Stimulated activated memory B cell treated with anti-CD40 and anti-IgM and Interleukin-4, amounts not matched to agents 10 μg/mL and 1 μg/mL and 100 μg/mL, for 72 hours (primary cell): ENCODE data around the gene TRMT44.
"Not testable (repeated sequence)": the region's sequence is repeated elsewhere in the genome, so short reads cannot be mapped to it uniquely, and the experiment has no call there.

Experiments used
- ATAC-seq: fragments of 150-1000 bp; cut with Tn5 transposase; 2 replicates; pipeline ENCODE4 v1.10.0; 2021
- H3K27ac Mint-ChIP-seq: one replicate; pipeline ENCODE4 v1.8.0; 2022; ENCODE audit warnings: mild to moderate bottlenecking, mixed read lengths
- H3K27me3 Mint-ChIP-seq: one replicate; pipeline ENCODE4 v1.8.0; 2022; ENCODE audit warnings: mixed read lengths
- H3K36me3 Mint-ChIP-seq: one replicate; pipeline ENCODE4 v1.8.0; 2022; ENCODE audit warnings: mixed read lengths
- H3K4me1 Mint-ChIP-seq: one replicate; pipeline ENCODE4 v1.8.0; 2022; ENCODE audit warnings: mixed read lengths
- H3K4me3 Mint-ChIP-seq: one replicate; pipeline ENCODE4 v1.8.0; 2022; ENCODE audit warnings: mild to moderate bottlenecking, moderate library complexity, mixed read lengths
- H3K9me3 Mint-ChIP-seq: one replicate; pipeline ENCODE4 v1.8.0; 2022; ENCODE audit warnings: mixed read lengths

The TRMT44 gene

DNA sequence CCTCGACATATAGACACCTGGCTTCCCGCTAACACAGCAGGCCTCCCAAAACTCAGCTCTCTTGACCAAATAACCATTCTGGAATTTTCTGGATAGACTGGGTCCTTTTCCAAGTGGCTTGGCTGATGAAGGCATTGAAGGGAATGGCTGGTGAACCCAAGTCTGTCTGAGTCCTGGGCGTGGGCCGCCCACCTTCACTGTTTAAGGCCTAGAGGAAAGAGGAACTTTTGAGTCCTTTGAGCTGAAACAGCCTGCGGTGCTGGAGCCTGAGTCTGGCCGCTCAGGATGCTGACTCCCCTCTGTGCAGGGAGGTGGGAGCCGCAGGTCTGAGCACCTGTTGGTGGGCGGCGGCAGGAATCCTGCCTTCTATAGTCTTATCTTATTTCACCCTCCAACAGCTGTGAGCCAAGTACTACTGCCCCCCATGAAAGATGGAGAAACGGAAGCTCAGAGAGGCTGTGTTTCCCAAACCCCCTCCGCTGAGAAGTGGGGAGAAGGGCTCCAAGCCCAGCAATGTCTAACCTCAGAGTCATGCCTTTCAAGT lies 23.4 kb upstream of the TRMT44 start:
- no peak for ATAC-seq
- H3K27me3 Mint-ChIP-seq = no peaks in the 10 kb centered on the region
- H3K27ac Mint-ChIP-seq = peak overlapping the region; percentile 10
- peaks cover 26% of the 10 kb centered on the region for H3K4me1 Mint-ChIP-seq
- H3K36me3 Mint-ChIP-seq = peaks cover 51% of the 10 kb centered on the region
- H3K4me3 Mint-ChIP-seq = no peak overlapping the region
- H3K9me3 Mint-ChIP-seq = no peaks in the 10 kb centered on the region

DNA sequence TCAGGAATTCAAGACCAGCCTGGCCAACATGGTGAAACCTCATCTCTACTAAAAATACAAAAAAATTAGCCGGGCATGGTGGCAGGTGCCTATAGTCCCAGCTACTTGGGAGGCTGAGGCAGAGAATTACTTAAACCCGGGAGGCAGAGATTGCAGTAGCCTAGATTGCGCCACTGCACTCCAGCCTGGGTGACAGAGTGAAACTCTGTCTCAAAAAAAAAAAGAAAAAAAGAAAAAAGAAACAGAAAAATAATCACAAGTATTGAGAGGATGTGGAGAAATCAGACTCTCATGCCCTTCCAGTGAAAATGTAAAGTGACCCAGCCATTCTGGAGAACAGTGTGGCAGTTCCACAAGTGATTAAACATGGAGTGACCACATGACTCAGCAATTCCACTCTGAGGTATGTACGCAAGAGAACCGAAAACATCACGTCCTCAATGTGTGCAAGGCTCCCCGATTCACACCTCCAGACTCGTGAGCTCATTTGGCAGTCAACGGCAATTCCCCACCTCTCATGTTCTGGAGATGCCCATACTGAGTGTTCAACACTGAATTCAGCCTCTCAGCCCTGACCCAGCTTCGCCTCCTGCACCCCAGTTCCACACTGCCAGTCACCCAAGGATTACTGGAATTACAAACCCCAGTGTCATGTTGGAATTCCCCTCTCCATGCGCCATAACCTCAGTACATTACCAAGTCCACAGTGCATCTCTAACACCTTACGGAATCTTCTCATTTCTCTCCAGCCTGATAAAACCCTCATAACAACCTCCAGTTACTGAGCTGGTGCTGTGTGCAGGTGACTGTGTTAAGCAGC lies 21.1 kb upstream of the TRMT44 start:
- peak; percentile 95 for ATAC-seq
- Mint-ChIP-seq H3K4me1 (peaks cover 26% of the 10 kb centered on the region), H3K27me3 (no peaks in the 10 kb centered on the region), H3K9me3 (no peaks in the 10 kb centered on the region), H3K36me3 (peaks cover 39% of the 10 kb centered on the region), H3K27ac (peak overlapping the region; percentile 63), H3K4me3 (no peak overlapping the region)

DNA sequence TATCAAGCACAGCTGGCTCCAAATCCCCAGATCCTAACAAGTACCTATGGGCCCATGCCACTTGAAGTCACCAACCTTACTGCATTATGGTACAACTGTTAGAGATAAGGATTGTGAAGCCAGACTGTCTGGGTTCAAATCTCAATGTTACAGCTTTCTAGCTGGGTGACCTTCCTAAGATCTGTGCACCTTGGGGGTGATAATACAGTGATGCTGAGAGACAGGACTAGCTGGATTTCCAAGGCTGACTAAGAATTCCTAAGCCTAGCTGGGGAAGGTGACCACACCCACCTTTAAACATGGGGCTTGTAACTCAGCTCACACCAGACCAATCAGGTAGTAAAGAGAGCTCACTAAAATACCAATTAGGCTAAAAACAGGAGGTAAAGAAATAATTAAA lies 20.4 kb upstream of the TRMT44 start:
- Mint-ChIP-seq H3K36me3 (peaks cover 33% of the 10 kb centered on the region), H3K27ac (peak overlapping the region; percentile 63), H3K4me1 (peaks cover 26% of the 10 kb centered on the region)
- ATAC-seq, H3K27me3 Mint-ChIP-seq, H3K9me3 Mint-ChIP-seq, H3K4me3 Mint-ChIP-seq: not testable (repeated sequence)

- no peaks in the 10 kb centered on the region for H3K9me3 Mint-ChIP-seq
- H3K36me3 Mint-ChIP-seq = peaks cover 22% of the 10 kb centered on the region
- H3K27me3 Mint-ChIP-seq = no peaks in the 10 kb centered on the region
- no peak overlapping the region for H3K4me3 Mint-ChIP-seq
- no peak overlapping the region for H3K27ac Mint-ChIP-seq
- no peak for ATAC-seq
- peaks cover 40% of the 10 kb centered on the region for H3K4me1 Mint-ChIP-seq
Observed at GRCh38 chr4:8422327-8422726, 18.2 kb upstream of the TRMT44 start.

GRCh38 chr4:8422786-8423185 lies 17.8 kb upstream of the TRMT44 start:
- Mint-ChIP-seq H3K27me3 (no peaks in the 10 kb centered on the region), H3K4me1 (peaks cover 39% of the 10 kb centered on the region), H3K9me3 (no peaks in the 10 kb centered on the region), H3K4me3 (no peak overlapping the region), H3K27ac (no peak overlapping the region), H3K36me3 (peaks cover 22% of the 10 kb centered on the region)
- ATAC-seq = no peak

DNA sequence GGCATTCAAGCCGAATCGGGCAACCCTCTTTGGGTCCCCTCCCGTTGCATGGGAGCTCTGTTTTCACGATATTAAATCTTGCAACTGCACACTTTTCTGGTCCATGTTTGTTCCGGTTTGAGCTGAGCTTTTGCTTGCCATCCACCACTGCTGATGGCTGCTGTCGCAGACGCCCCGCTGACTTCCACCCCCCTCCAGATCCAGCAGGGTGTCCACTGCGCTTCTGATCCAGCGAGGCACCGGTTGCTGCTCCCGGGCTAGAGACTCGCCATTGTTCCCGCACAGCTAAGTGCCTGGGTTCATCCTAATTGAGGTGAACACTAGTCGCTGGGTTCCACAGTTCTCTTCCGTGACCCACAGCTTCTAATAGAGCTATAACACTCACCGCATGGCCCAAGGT lies 13.3 kb upstream of the TRMT44 start:
- Mint-ChIP-seq H3K4me1 (peaks cover 41% of the 10 kb centered on the region), H3K27ac (peak overlapping the region; percentile 92), H3K27me3 (no peaks in the 10 kb centered on the region), H3K4me3 (peak overlapping the region; percentile 95), H3K36me3 (peaks cover 15% of the 10 kb centered on the region), H3K9me3 (no peaks in the 10 kb centered on the region)
- ATAC-seq = no peak

DNA sequence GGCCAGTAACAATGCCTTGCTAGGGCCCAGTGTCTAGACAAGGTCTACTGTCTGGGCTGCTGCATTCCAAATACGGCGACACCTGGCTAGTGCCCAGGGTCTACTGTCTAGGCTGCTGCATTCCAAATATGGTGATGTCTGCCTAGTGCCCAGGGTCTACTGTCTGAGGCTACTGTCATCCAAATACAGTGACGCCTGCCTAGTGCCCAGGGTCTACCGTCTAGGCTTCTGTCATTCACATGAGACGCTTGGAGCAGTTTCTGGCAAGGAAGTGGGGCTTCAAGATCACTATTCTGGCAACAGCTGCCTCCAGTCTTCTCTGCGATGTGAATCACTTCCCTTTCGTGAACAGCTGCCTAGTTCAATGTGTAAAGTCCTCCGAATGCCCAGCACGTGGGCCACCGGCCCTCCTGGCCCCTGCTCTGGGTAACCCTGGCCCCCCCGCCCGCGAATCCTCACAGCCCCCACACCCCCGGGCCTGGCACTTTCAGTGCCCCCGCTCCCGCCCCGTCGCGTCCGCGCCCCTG lies 12.8 kb upstream of the TRMT44 start:
- peaks cover 41% of the 10 kb centered on the region for H3K4me1 Mint-ChIP-seq
- peak; percentile 85 for ATAC-seq

DNA sequence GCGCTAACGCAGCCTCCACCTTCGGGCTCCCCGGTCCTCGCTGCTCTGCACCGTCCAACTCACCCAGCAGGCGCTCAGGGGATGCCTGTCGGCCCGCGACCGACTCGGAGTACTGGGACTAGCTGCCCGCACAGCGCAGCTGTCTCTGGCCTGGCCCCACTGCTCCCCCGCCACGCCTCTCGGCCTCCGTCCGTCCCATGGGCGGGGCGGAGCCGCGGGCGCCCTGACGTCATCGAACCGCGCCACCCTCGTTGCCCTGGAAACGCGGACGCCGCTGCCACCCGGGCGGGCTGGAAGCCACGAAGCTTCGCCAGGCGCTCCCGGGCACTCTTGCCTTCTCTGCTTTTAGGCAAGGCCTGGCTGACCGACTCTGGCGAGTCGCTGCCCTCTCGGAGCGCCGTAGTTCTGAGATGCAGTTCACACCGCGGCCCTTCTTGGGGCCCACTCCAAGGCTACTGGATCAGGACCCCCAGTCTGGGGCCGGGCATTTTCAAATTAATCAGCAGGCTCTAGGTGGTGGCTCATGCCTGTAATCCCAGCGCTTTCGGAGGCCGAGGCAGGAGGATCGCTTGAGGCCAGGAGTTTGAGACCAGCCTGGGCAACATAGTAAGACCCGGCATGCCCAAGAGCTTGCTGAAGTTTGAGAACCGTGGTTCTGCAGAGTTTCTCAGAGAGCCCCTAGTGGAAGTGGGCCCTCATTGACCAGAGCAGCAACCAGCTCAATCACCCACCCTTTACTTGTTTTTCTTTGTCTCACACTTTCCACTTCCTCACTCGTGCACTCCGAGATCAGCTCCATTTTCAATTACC lies 12.1 kb upstream of the TRMT44 start:
- H3K9me3 Mint-ChIP-seq = no peaks in the 10 kb centered on the region
- peaks cover 47% of the 10 kb centered on the region for H3K4me1 Mint-ChIP-seq
- peak overlapping the region; percentile 92 for H3K27ac Mint-ChIP-seq
- H3K36me3 Mint-ChIP-seq = peaks cover 15% of the 10 kb centered on the region
- ATAC-seq = peak; percentile 98
- H3K27me3 Mint-ChIP-seq = no peaks in the 10 kb centered on the region
- peak overlapping the region; percentile 95 for H3K4me3 Mint-ChIP-seq

More for the DNA sequence above, 12.8 kb upstream of the TRMT44 start:
- Mint-ChIP-seq H3K27me3 (no peaks in the 10 kb centered on the region), H3K36me3 (peaks cover 15% of the 10 kb centered on the region), H3K9me3 (no peaks in the 10 kb centered on the region), H3K4me3 (peak overlapping the region; percentile 95), H3K27ac (peak overlapping the region; percentile 92)

- H3K36me3 Mint-ChIP-seq = peaks cover 10% of the 10 kb centered on the region
- H3K4me3 Mint-ChIP-seq = no peak overlapping the region
- peaks cover 60% of the 10 kb centered on the region for H3K4me1 Mint-ChIP-seq
- no peaks in the 10 kb centered on the region for H3K9me3 Mint-ChIP-seq
- no peak overlapping the region for H3K27ac Mint-ChIP-seq
- ATAC-seq = no peak
- H3K27me3 Mint-ChIP-seq = no peaks in the 10 kb centered on the region
Observed at GRCh38 chr4:8431553-8431952, 9.0 kb upstream of the TRMT44 start.

DNA sequence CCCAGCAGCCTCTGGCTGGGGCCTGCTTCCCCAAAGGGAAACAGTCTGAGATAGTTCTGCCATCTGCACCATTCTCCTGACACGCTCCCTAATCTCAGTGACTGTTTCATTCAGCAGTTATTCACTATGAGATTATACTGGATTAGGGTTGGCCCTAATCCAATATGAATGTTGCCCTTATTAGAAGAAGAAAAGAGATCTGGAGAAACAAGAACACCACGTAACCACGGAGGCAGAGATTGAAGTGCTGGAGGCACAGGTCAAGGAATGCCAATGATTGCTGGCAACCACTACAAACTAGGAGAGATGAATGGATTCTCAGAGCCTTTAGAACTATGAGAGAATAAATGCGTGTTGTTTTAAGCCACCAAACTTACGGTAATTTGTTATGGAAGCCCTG lies 7.4 kb upstream of the TRMT44 start:
- Mint-ChIP-seq H3K4me1 (peaks cover 59% of the 10 kb centered on the region), H3K27me3 (no peaks in the 10 kb centered on the region), H3K36me3 (peaks cover 18% of the 10 kb centered on the region), H3K27ac (no peak overlapping the region), H3K4me3 (no peak overlapping the region), H3K9me3 (no peaks in the 10 kb centered on the region)
- no peak for ATAC-seq

GRCh38 chr4:8434251-8435073 lies 6.1 kb upstream of the TRMT44 start:
- Mint-ChIP-seq H3K27ac (peak overlapping the region; percentile 93), H3K4me1 (peaks cover 53% of the 10 kb centered on the region)

DNA sequence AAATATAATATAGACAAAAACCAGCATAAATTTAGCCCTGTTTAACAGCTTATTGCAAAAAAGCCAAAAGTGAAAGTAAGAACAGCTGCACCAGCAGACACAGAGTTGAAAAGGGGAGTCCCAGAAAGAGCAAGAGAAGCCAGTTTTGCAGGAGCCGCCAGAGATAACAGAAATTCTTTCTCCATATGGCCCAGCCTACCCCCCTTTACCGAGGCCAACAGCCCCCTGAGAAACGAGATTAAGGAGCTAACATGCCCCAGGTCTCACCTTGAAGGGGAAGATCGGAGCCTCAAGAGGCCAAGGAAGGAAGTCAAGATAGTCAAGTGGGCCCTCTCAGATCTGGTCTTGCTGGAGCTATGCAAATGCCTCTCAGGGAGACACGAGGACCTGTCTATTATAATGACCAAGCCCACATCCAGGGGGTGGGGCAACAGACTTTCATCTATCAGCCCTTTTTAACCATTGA lies 4.9 kb upstream of the TRMT44 start:
- Mint-ChIP-seq H3K4me1 (peaks cover 58% of the 10 kb centered on the region), H3K27ac (peak overlapping the region; percentile 93), H3K27me3 (no peaks in the 10 kb centered on the region), H3K4me3 (peak overlapping the region; percentile 74), H3K36me3 (peaks cover 18% of the 10 kb centered on the region), H3K9me3 (no peaks in the 10 kb centered on the region)
- peak; percentile 78 for ATAC-seq

More at GRCh38 chr4:8434251-8435073, 6.1 kb upstream of the TRMT44 start:
- peaks cover 18% of the 10 kb centered on the region for H3K36me3 Mint-ChIP-seq
- no peak for ATAC-seq
- no peaks in the 10 kb centered on the region for H3K27me3 Mint-ChIP-seq
- no peaks in the 10 kb centered on the region for H3K9me3 Mint-ChIP-seq
- peak overlapping the region; percentile 74 for H3K4me3 Mint-ChIP-seq

DNA sequence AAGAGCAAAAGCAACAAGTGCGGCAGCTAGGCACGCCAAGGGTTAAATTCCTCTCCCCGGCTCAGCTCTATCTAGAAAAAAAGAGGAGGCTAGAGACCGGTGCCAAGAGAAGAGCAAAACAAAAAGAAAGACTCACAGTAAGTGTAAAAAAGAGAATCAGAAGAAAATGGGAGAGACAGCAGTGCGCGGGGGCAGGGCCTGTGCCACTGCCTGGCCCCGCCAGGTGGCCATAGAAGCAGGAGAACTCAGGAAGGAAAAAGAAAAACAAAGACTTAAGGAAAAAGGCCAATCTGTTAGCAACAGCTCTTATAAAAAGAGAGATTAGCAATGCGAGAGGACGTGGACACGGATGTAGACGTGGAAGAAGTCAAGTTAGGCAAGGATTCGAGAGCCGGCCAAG lies 3.3 kb upstream of the TRMT44 start:
- H3K27me3 Mint-ChIP-seq = no peaks in the 10 kb centered on the region
- no peak overlapping the region for H3K4me3 Mint-ChIP-seq
- H3K36me3 Mint-ChIP-seq = peaks cover 8% of the 10 kb centered on the region
- peaks cover 71% of the 10 kb centered on the region for H3K4me1 Mint-ChIP-seq
- H3K27ac Mint-ChIP-seq = peak overlapping the region; percentile 6
- no peaks in the 10 kb centered on the region for H3K9me3 Mint-ChIP-seq
- ATAC-seq = no peak

DNA sequence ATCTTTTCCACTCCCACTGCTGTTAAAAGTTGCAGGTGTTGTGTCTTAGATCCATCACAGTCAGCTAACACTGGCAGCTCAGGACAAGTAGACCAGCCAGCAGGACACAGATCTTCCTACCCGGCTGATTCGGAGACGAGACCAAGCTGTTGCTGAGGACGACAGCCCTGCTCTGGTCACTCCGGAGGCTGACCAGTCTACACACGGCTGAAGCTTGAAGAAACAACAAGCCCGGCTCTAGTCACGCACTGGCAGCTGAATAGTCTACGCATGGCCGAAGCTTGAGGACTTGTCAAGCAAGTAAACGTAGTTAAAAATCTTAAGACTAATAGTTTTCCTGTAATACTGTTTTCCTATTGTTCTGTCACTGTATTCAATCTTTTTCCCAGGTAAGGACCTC lies 1.8 kb upstream of the TRMT44 start:
- no peaks in the 10 kb centered on the region for H3K9me3 Mint-ChIP-seq
- no peak for ATAC-seq
- peaks cover 15% of the 10 kb centered on the region for H3K36me3 Mint-ChIP-seq
- peaks cover 80% of the 10 kb centered on the region for H3K4me1 Mint-ChIP-seq
- no peaks in the 10 kb centered on the region for H3K27me3 Mint-ChIP-seq
- peak overlapping the region; percentile 14 for H3K4me3 Mint-ChIP-seq
- no peak overlapping the region for H3K27ac Mint-ChIP-seq
